Measurements from ENCODE around the gene FAM3D. TPM values are rescaled to one million over a fixed set of nuclear protein-coding genes. Genes with fewer than 3 reads are reported as not detected.

Gene FAM3D
- total and polyA plus RNA-seq, 2 donors from 2014 or later: 0.41 to 0.60 TPM

DNA sequence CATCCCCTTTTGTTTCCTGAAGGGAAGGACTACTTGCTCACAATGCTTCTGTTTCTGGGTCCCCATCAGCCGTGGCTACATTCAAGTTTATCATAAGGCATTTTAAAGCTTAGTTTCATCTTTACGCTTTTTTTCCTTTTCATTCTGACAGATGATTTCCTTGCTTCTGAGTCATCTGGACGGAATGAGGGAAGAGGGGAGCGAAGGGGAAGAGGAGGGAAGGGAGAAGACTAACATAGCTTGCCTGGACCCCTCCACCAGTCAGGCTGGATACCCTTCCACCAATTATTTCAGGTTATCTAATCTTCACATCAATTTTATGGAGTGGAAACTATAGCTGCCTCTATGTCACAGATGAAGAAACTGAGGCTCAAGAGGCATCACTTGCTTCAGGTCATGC is 27.6 kb downstream of the FAM3D start:
- DNase-seq (no peak), FAIRE-seq (no peak)
- intact Hi-C loops (cut with DNase I): no loop called here
- no peaks in the 10 kb centered on the region for H3K4me1 ChIP-seq (ENCODE audit: control insufficient read depth in 2 of 3, insufficient read depth in 2 of 3, low read depth in 1 of 3, low read length in 3 of 3)
- no peak overlapping the region for H3K4me3 ChIP-seq (ENCODE audit: low read length in 3 of 3)
- H3K27ac ChIP-seq (ENCODE audit: low read depth in 2 of 2, low read length in 2 of 2): no peak overlapping the region
- TF ChIP-seq CTCF (IDR thresholded peaks at IDR 0.05; ENCODE audit: borderline replicate concordance, extremely low read depth, insufficient read depth): no peak
- no peaks in the 10 kb centered on the region for H3K27me3 ChIP-seq (ENCODE audit: control insufficient read depth, insufficient read depth, low read length)
- no peaks in the 10 kb centered on the region for H3K36me3 ChIP-seq (ENCODE audit: control insufficient read depth in 2 of 3, insufficient read depth in 3 of 3, low read length in 3 of 3)
- H3K9ac ChIP-seq (ENCODE audit: low read length in 3 of 3): no peak overlapping the region
- H3K9me3 ChIP-seq (ENCODE audit: control insufficient read depth in 2 of 3, insufficient read depth in 1 of 3, low read length in 3 of 3): no peaks in the 10 kb centered on the region

DNA sequence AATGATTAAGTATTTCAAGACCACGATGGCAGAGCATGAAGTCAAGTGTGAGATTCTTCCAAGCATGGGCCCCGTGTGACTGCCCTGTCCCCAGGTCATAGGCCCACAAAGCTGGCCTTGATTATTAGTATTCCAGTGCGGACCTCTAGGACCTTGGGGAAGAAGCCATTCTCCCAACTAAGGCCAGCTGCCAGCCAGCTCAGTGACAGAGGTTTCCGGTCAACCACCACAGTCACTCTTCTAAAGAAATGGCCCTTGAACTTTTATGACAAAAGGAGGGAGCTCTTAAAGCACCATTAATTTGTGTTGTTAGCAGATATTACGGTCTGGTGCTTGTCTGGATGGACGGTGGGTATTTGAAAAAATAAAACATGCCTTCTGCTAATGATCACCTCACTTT is 28.0 kb downstream of the FAM3D start:
- DNase-seq (no peak), FAIRE-seq (no peak)
- no peak overlapping the region for H3K9ac ChIP-seq (ENCODE audit: low read length in 3 of 3)
- TF ChIP-seq CTCF (IDR thresholded peaks at IDR 0.05; ENCODE audit: borderline replicate concordance, extremely low read depth, insufficient read depth): no peak
- no peaks in the 10 kb centered on the region for H3K27me3 ChIP-seq (ENCODE audit: control insufficient read depth, insufficient read depth, low read length)
- no peak overlapping the region for H3K4me3 ChIP-seq (ENCODE audit: low read length in 3 of 3)
- no peak overlapping the region for H3K27ac ChIP-seq (ENCODE audit: low read depth in 2 of 2, low read length in 2 of 2)
- no peaks in the 10 kb centered on the region for H3K4me1 ChIP-seq (ENCODE audit: control insufficient read depth in 2 of 3, insufficient read depth in 2 of 3, low read depth in 1 of 3, low read length in 3 of 3)
- H3K36me3 ChIP-seq (ENCODE audit: control insufficient read depth in 2 of 3, insufficient read depth in 3 of 3, low read length in 3 of 3): no peaks in the 10 kb centered on the region
- intact Hi-C loops (cut with DNase I): no loop called here
- no peaks in the 10 kb centered on the region for H3K9me3 ChIP-seq (ENCODE audit: control insufficient read depth in 2 of 3, insufficient read depth in 1 of 3, low read length in 3 of 3)

DNA sequence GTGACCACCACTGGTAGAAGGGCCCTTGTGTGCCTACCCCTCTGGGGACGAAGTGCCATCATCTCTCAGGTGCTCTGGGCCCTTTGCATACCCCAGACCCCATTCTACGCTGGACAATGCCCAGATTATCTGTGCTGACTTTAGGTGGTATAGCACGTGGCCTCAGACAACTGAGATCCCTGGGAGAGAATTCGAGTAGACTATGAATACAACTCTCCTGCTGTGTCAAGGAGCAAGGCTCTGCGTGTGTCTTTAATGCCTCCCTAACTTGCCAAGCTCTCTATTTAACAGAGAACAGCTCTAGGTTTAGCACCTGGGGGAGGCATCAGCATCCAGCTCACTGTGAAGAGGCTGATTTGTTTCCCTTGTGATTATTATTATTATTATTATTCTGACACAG is 29.1 kb downstream of the FAM3D start:
- no peaks in the 10 kb centered on the region for H3K27me3 ChIP-seq (ENCODE audit: control insufficient read depth, insufficient read depth, low read length)
- H3K9ac ChIP-seq (ENCODE audit: low read length in 3 of 3): no peak overlapping the region
- intact Hi-C loops (cut with DNase I): no loop called here
- FAIRE-seq: no peak
- no peak for TF ChIP-seq CTCF (IDR thresholded peaks at IDR 0.05; ENCODE audit: borderline replicate concordance, extremely low read depth, insufficient read depth)
- no peak for DNase-seq
- H3K4me1 ChIP-seq (ENCODE audit: control insufficient read depth in 2 of 3, insufficient read depth in 2 of 3, low read depth in 1 of 3, low read length in 3 of 3): no peaks in the 10 kb centered on the region
- no peak overlapping the region for H3K27ac ChIP-seq (ENCODE audit: low read depth in 2 of 2, low read length in 2 of 2)
- no peaks in the 10 kb centered on the region for H3K36me3 ChIP-seq (ENCODE audit: control insufficient read depth in 2 of 3, insufficient read depth in 3 of 3, low read length in 3 of 3)
- H3K9me3 ChIP-seq (ENCODE audit: control insufficient read depth in 2 of 3, insufficient read depth in 1 of 3, low read length in 3 of 3): no peaks in the 10 kb centered on the region
- H3K4me3 ChIP-seq (ENCODE audit: low read length in 3 of 3): no peak overlapping the region
